Epithelial cell of esophagus (primary cell): ENCODE measurements around the gene WDR86.

Experiments
- DNase-seq: peaks from one replicate; pipeline ENCODE4 v3.0.0; 2010; ENCODE audit warnings: low read depth
- H3K4me3 ChIP-seq: 2 replicates; pipeline ENCODE4 v1.5.1; 2011; ENCODE audit warnings: mild to moderate bottlenecking, low read length, control low read depth
- CTCF ChIP-seq: IDR thresholded peaks from 2 replicates; pipeline ENCODE4 v1.5.1; 2011; ENCODE audit warnings: low read depth, mild to moderate bottlenecking, low read length, control low read depth, inconsistent platforms; ENCODE audit not compliant: insufficient read depth; ENCODE audit errors: missing control alignments

Gene WDR86

GRCh38 chr7:151385626-151386300 is 24.1 kb downstream of the WDR86 start:
- TF ChIP-seq CTCF: no peak
- DNase-seq: no peak
- no peak overlapping the region for H3K4me3 ChIP-seq

DNA sequence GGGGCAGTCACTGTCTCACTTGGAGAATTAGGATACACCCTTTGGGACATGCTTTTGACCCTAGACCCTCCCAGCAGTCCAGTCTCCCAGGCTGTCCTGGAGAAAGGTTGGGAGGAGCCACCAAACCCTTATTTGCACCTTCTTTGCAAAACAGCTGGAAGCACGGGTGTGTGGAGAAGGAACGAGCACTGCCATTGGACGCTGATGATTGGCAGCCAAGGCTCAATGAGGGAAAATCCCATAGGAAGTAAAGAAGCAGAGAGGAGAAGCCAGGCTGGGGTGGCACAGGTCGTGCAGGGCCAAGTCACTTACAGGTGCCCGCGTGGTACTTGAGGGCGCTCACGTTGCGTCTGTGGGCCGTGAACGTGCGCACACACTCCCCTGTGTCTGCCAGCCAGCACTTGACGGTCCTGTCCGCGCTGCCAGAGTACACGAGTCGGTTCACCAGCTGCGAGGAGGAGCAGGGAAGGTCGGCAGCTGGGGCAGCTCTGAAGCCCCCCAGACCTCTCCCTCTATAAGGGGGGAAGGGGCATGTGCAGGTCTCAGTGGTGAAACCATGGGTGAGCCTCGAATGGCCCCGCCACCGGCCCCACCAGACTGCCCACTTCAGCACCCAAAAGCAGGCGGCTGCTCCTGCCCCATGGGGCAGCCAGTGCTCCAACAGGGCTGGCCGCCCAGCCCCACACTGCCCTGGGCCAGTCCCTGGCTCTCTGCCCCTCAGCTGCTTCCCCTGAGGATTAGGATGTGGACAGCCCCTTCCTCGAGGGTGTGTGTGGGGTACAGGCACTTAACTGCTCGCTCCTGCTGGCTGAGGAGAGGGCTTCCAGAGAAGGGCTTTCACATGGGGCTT is 24.8 kb downstream of the WDR86 start:
- no peak for DNase-seq
- no peak overlapping the region for H3K4me3 ChIP-seq
- TF ChIP-seq CTCF: no peak

GRCh38 chr7:151384352-151384697 is 25.5 kb downstream of the WDR86 start:
- no peak for DNase-seq
- no peak for TF ChIP-seq CTCF
- H3K4me3 ChIP-seq: no peak overlapping the region

DNA sequence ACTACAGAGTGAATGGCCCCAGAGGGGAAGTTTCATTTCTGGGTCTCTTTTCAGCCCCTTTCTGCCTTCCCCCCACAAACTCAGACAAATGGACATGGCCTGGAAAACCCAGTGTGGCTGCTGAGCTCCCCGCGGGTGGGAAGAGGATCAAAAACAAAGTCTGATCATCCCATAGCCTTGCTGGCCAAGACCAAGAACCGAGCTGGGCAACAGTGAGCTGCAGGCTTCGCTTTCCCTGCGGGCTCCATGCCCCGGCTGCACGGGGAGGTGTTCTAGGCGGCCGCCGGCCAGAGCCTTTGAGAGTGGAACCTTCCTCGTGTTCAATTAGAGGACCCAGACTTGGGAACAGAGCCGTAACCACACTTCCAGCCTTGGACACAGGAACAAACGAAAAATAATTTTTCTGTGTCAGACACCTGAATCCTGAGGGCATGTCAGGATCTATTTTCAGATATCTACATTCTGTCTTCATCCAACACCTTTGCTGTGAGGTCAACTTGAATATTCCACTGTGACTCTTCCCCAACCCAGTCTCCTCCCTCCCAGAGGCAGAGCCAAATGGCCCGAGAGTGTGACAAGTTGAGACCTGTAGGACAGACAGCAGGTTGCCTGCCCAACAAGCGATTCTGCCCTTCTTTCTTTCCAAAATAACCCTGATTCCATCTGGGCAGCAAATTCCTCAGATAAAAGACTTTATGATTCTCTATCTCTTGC is 26.0 kb downstream of the WDR86 start:
- TF ChIP-seq CTCF: no peak
- no peak overlapping the region for H3K4me3 ChIP-seq
- DNase-seq: peak; percentile 70

GRCh38 chr7:151382079-151382885 is 27.6 kb downstream of the WDR86 start:
- no peak for DNase-seq
- H3K4me3 ChIP-seq: no peak overlapping the region
- no peak for TF ChIP-seq CTCF

GRCh38 chr7:151381348-151382078 is 28.3 kb downstream of the WDR86 start:
- DNase-seq: no peak
- H3K4me3 ChIP-seq: no peak overlapping the region
- no peak for TF ChIP-seq CTCF
